GM13976 (cell line): ENCODE measurements around the gene RHOT2.

ENCODE experiments used
- DNase-seq: peaks from one replicate; pipeline ENCODE4 v3.0.0; 2012; ENCODE audit warnings: low spot score
- CTCF ChIP-seq: IDR thresholded peaks from 2 replicates; pipeline ENCODE4 v1.5.1; 2012; ENCODE audit warnings: borderline replicate concordance, mild to moderate bottlenecking; ENCODE audit not compliant: insufficient read depth; ENCODE audit errors: extremely low read depth, missing control alignments, control extremely low read depth
- in situ Hi-C: fragments of 300-500 bp; cut with MboI; formaldehyde crosslinking; loops from one replicate; pipeline ENCODE4 v1.12.0; 2022; ENCODE audit warnings: low sequenced_read_pairs, mixed read lengths, inconsistent platforms; ENCODE audit not compliant: unreplicated experiment

The RHOT2 gene

GRCh38 chr16:633336-634050 is 34.4 kb upstream of the RHOT2 start:
- no peak for TF ChIP-seq CTCF
- in situ Hi-C loops: no loop called here
- no peak for DNase-seq

- no peak for TF ChIP-seq CTCF
- no peak for DNase-seq
- in situ Hi-C loops: no loop called here
Measured at GRCh38 chr16:634051-634670, 33.8 kb upstream of the RHOT2 start.

DNA sequence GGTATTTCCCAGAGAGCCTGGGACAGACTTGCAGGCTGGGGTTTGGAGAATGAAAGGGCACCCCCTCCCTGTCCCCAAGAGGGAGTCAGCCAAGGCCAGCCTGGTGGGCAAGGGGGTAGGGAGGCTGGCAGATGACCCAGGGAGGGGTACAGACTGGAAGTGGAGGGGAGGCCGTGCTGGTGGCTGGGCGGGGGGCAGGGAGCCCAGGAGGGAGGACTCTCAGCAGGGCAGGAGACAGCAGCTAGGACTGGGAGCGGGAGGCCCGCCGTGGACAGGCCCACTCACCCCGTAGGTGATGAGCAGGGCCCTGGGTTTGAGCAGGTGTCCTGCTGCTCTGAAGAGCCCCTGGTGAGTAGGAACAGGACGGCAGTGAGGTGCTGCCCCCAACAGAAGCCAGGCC is 32.9 kb upstream of the RHOT2 start:
- TF ChIP-seq CTCF: no peak
- no peak for DNase-seq
- in situ Hi-C loops: no loop called here

GRCh38 chr16:635573-636205 is 32.2 kb upstream of the RHOT2 start:
- DNase-seq: no peak
- TF ChIP-seq CTCF: no peak
- in situ Hi-C loops: no loop called here

- peak; percentile 98 for DNase-seq
- in situ Hi-C loops: no loop called here
- TF ChIP-seq CTCF: no peak
Measured at GRCh38 chr16:636206-637080, 31.5 kb upstream of the RHOT2 start, which contains the start of gene METTL26. METTL26 (minus strand) TSS chr16:636305; CDS start chr16:636290, 15 bp downstream.
